Activated T-cell treated with anti-CD3 and anti-CD28 coated beads for 1 hour (primary cell): ENCODE measurements around the gene ATXN1.

ENCODE experiments used
- DNase-seq: peaks from one replicate; pipeline ENCODE4 v3.0.0-alpha.2; 2020; ENCODE audit warnings: low read depth

Gene ATXN1

DNA sequence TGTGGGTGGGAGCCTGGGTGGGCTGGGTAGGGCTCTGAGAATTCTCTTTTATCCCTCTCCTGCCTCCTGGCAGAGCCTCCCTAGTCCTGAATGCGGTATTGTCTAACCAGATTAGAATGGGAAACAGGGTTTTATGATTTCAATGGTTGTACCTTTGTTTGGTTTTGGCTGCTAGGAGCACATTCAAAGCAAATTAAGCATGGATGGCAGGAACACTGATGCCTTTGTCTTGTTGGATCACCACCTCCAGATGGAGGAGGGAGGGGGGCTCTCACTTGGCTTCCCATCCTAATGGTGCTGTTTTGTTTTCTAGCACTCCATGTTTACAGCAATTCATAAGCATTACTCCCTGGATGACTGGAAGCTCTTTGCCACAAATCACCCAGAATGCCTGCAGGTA, 511.3 kb downstream of the ATXN1 start:
- no peak for DNase-seq
